Right hindlimb (tissue), 1 donor: ENCODE measurements around the gene NTSR1.

Experiments used
- DNase-seq: peaks from one replicate; pipeline ENCODE4 v3.0.0-alpha.2; 2018

Gene NTSR1

DNA sequence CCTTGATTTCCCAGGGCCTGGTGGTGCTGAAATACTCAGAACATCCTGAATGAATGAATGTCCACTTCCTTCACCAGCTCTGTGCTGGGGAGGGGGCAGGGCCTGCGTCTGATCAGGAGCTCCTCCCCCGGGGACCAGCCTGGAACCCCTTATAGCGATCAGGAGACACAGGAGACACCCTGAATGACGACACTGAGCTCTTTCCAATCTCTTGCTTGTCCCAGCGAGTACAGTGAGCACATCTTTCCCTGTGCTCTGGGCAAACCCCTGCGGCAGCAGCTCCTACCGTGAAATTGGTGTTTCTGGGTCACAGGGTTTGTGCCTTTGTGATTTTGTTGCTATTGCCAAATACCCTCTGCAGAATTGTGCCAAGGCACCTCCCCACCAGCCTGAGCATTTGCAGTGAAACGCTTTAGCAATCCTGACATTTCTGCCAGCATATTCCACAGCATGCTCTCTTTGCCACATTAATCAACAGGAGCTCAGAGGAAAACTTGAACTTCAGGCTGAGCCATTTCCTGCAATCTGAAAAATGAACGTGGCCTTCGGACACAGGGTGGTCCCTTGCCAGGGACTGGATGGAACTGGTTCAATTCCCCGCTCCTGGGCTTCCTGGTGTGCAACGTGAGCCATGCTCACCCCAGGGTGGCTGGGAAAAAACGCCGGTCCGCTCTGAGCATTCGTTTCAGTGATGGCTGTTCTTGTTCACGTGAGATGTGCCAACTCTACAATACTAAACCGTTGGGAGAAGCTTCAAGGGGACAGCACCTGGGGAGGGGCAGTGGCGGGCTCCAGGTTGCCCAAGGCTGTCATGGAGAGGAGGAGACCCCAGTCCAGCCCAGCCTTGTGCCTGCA lies 64.6 kb downstream of the NTSR1 start:
- peak; percentile 71 for DNase-seq

GRCh38 chr20:62773845-62774714 lies 65.4 kb downstream of the NTSR1 start:
- no peak for DNase-seq

GRCh38 chr20:62774762-62775161 lies 66.1 kb downstream of the NTSR1 start:
- DNase-seq, result no peak

- no peak for DNase-seq
Observed at GRCh38 chr20:62775206-62775605, 66.6 kb downstream of the NTSR1 start.

- DNase-seq, result no peak
Observed at GRCh38 chr20:62776035-62776691, 67.5 kb downstream of the NTSR1 start.

DNA sequence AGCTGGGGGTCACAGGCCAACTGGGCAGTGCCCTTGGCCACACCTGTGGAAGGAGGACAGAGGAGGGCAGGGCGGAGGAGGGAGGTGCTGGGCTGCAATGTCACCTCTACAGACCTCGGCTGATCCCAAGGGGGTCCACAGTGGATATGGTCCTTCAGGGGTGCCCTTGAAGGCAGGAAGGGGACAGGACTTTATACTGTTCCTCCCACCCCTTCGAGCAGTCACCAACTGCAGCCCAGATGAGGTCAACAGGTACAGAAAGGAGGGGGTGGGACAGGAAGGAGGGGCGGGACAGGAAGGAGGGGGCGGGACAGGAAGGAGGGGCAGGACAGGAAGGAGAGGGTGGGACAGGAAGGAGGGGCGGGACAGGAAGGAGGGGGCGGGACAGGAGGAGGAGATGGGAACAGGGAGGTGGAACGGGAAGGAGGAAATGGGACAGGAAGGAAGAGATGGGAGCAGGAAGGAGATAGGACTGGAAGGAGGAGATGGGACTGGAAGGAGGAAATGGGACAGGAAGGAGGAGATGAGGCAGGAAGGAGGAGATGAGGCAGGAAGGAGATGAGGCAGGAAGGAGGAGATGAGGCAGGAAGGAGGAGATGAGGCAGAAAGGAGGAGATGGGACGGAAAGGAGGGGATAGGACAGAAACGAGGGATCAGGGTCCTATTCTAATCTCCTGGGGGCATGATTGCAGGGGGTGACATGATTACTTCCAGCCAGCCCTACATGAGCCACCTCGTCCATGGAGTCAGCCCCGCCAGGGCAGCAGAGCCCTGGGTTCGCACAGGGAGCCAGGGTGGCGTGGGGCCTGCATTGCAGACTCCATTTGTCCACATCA lies 68.3 kb downstream of the NTSR1 start:
- DNase-seq, result no peak

DNA sequence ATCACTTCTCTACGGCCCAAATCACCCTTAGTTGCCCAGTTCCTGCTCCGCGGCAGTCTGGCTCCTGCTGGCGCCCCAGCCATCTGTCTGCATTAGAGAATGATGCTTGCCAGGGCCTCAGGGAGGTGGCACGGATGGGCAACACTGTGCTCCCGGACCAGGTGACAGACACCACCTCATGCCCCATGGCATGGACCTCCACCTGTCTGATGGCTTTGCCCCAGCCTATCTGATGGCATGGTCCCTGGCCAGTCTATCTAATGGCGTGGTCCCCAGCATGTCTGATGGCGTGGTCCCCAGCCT lies 68.8 kb downstream of the NTSR1 start:
- no peak for DNase-seq

GRCh38 chr20:62778058-62778457 lies 69.4 kb downstream of the NTSR1 start:
- no peak for DNase-seq

GRCh38 chr20:62778601-62779416 lies 70.2 kb downstream of the NTSR1 start:
- no peak for DNase-seq

DNA sequence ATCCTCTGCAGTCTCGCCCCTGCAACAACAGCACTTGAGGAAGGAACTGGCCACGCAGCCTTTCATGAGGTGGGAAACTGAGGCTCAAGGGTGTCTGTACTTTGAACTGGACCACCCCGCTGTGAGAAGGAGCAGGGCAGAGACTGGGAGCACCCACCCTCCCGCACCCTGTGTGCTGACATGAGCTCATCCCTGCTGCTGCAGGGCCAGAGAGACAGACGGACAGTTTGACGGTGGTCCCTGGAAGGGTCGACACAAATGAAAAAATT lies 70.7 kb downstream of the NTSR1 start:
- no peak for DNase-seq

GRCh38 chr20:62780204-62780603 lies 71.6 kb downstream of the NTSR1 start:
- no peak for DNase-seq

- DNase-seq, result no peak
Observed at GRCh38 chr20:62780696-62781095, 72.1 kb downstream of the NTSR1 start.

DNA sequence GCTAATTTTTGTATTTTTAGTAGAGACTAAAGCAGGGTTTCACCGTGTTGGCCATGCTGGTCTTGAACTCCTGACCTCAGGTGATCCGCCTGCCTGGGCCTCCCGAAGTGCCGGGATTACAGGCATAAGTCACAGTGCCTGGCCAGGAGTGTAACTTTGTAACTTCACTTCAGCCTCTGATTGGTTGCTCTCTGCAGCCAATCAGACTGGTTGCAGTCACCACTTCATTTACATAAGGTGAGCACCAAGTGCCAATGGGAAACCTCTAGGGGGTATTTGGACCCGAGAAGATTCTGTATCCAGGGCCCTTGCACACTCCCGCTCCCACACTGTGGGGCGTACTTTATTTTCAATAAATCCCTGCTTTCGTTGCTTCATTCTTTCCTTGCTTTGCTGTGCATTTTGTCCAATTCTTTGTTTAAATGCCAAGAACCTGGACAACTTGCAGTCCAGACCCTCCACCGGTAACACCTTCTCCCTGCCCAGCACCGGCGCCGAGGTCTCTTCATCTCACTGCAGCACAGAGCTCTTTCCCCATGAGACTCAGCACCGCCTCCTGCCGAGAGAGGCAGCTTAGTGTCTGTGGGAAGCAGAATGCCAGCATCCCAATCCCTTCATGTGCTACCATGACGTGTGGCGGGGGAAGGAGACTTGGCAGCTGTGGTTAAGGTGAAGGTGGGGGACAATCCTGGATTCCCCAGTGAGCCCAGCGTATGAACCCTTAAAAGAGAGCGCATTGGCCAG lies 73.7 kb downstream of the NTSR1 start:
- DNase-seq, result no peak

DNA sequence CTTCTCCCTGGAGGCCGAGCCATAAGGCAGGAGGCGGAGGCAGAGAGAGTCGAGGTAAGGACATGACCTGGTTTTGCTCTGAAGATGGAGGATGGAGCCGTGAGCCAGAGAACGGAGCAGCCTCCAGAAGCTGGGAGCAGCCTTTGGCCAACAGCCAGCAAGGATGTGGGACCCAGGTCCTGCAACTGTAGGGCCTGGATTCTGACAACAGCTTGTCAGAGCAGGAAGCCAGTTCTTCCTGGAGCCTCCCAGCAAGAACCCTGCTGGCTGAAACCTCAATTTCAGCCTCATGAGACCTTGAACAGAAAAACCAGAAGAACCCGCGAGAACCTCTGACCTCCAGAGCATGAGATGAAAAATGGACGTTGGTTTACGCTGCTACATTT lies 74.2 kb downstream of the NTSR1 start:
- DNase-seq, result no peak

GRCh38 chr20:62784497-62784896 lies 75.9 kb downstream of the NTSR1 start:
- no peak for DNase-seq

- no peak for DNase-seq
Observed at GRCh38 chr20:62785393-62785792, 76.8 kb downstream of the NTSR1 start.

- DNase-seq, result no peak
Observed at GRCh38 chr20:62786157-62786556, 77.5 kb downstream of the NTSR1 start.

DNA sequence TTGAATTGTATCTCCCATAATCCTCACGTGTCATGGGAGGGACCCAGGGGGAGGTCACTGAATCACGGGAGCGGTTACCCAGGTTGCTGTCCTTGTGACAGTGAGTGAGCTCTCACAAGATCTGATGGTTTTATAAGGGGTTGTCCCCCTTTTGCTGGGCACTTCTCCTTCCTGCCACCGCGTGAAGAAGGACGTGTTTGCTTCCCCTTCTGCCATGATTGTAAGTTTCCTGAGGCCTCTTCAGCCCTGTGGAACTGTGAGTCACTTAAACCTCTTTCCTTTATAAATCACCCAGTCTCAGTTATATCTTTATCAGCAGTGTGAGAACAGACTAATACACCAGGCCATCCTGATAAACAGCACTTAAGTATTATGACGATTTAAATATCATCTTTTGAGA lies 78.7 kb downstream of the NTSR1 start:
- DNase-seq, result no peak

GRCh38 chr20:62787866-62788265 lies 79.2 kb downstream of the NTSR1 start:
- DNase-seq, result no peak

- no peak for DNase-seq
Observed at GRCh38 chr20:62788607-62789006, 80.0 kb downstream of the NTSR1 start.

GRCh38 chr20:62790075-62790474 lies 81.4 kb downstream of the NTSR1 start:
- DNase-seq, result no peak
